CD8-positive, alpha-beta memory T cell (primary cell): ENCODE measurements around the gene TAB2. TPM values are rescaled to one million over a fixed set of nuclear protein-coding genes. Genes with fewer than 3 reads are reported as not detected.
A peak's percentile ranks its signal among the peaks of the same experiment; 100 is the strongest.

Source experiments
- CTCF ChIA-PET: fragments of 350-600 bp; sonication (Branson Sonifier 250); formaldehyde crosslinking; loops from one replicate; lab custom pipeline; 2021; ENCODE audit warnings: antibody characterized with exemption; lab: Charles Lee
- POLR2A ChIA-PET: fragments of 350-600 bp; sonication (Branson Sonifier 250); formaldehyde crosslinking; loops from one replicate; lab custom pipeline; 2021; ENCODE audit warnings: antibody characterized with exemption; lab: Charles Lee
- DNase-seq, 5 donors: peaks; one replicate each; pipeline versions ENCODE4 v3.0.0 to v3.0.0-alpha.2; 2020 to 2022; ENCODE audit warnings: mixed read lengths in 1 of 5
- H3K27ac ChIP-seq: one replicate; pipeline ENCODE4 v1.7.0; 2013; ENCODE audit warnings: low read depth, mild to moderate bottlenecking, low read length, moderate library complexity
- H3K27me3 ChIP-seq: 2 replicates; pipeline ENCODE4 v1.7.0; 2013; ENCODE audit warnings: low read length, mild to moderate bottlenecking; ENCODE audit not compliant: insufficient read depth, poor library complexity, severe bottlenecking
- H3K36me3 ChIP-seq: 2 replicates; pipeline ENCODE4 v1.7.0; 2013; ENCODE audit warnings: mild to moderate bottlenecking, low read length, moderate library complexity; ENCODE audit not compliant: insufficient read depth
- H3K4me1 ChIP-seq: 2 replicates; pipeline ENCODE4 v1.7.0; 2013; ENCODE audit warnings: mild to moderate bottlenecking, low read length, moderate library complexity; ENCODE audit not compliant: insufficient read depth
- H3K4me3 ChIP-seq: 2 replicates; pipeline ENCODE4 v1.7.0; 2013; ENCODE audit warnings: mild to moderate bottlenecking, low read length
- H3K9me3 ChIP-seq: 2 replicates; pipeline ENCODE4 v1.7.0; 2013; ENCODE audit warnings: mild to moderate bottlenecking, low read length
- H3K27ac Mint-ChIP-seq, 8 donors: one replicate each; pipeline ENCODE4 v1.8.0; 2020 to 2021; ENCODE audit warnings: mixed read lengths in 8 of 8, mild to moderate bottlenecking in 6 of 8, inconsistent platforms in 3 of 8, moderate library complexity in 3 of 8
- H3K27me3 Mint-ChIP-seq, 2 donors: one replicate each; pipeline ENCODE4 v1.8.0; 2020 to 2021; ENCODE audit warnings: mixed read lengths in 2 of 2, mild to moderate bottlenecking in 1 of 2, moderate library complexity in 1 of 2
- H3K36me3 Mint-ChIP-seq, 3 donors: one replicate each; pipeline ENCODE4 v1.8.0; 2020 to 2021; ENCODE audit warnings: mixed read lengths in 3 of 3, inconsistent platforms in 1 of 3, mild to moderate bottlenecking in 1 of 3
- H3K4me1 Mint-ChIP-seq, 3 donors: one replicate each; pipeline ENCODE4 v1.8.0; 2020 to 2021; ENCODE audit warnings: mixed read lengths in 3 of 3, inconsistent platforms in 1 of 3, mild to moderate bottlenecking in 1 of 3
- H3K4me3 Mint-ChIP-seq, 7 donors: one replicate each; pipeline ENCODE4 v1.8.0; 2020 to 2021; ENCODE audit warnings: mixed read lengths in 7 of 7, mild to moderate bottlenecking in 6 of 7, moderate library complexity in 4 of 7, inconsistent platforms in 2 of 7
- H3K9me3 Mint-ChIP-seq, 5 donors: one replicate each; pipeline ENCODE4 v1.8.0; 2020 to 2022; ENCODE audit warnings: mixed read lengths in 5 of 5, mild to moderate bottlenecking in 3 of 5, moderate library complexity in 2 of 5, inconsistent platforms in 1 of 5
- polyA plus RNA-seq: library from polyadenylated mRNA; unstranded; fragments of 300-500 nt; fragmentation: Illumina TruSeq; gene quantifications from one replicate; pipeline ENCODE4 v1.2.3, GENCODE V29; 2021
- total RNA-seq, 2 experiments: library from RNA; stranded (reverse); gene quantifications; one replicate each; pipeline ENCODE4 v1.2.3, GENCODE V29; 2021

The TAB2 gene
- total and polyA plus RNA-seq, 3 experiments from 2014 or later: 16.6 to 109 (median 103) TPM

- peaks cover 51 to 79% (median 78%) of the 10 kb centered on the region in 3 donors for H3K4me1 Mint-ChIP-seq
- ChIA-PET POLR2A (no interaction called here), CTCF (no interaction called here)
- peaks cover 5 to 9% (median 7%) of the 10 kb centered on the region in 5 donors for H3K9me3 Mint-ChIP-seq
- H3K27ac Mint-ChIP-seq: no peak overlapping the region
- peaks cover 33 to 74% (median 39%) of the 10 kb centered on the region in 3 donors for H3K36me3 Mint-ChIP-seq
- Histone ChIP-seq H3K27me3 (no peaks in the 10 kb centered on the region), H3K36me3 (no peaks in the 10 kb centered on the region), H3K27ac (no peak overlapping the region), H3K9me3 (no peaks in the 10 kb centered on the region), H3K4me1 (peaks cover 13% of the 10 kb centered on the region), H3K4me3 (no peak overlapping the region)
- H3K27me3 Mint-ChIP-seq: no peaks in the 10 kb centered on the region
- H3K4me3 Mint-ChIP-seq: peak overlapping the region in 1 of 7 donors; percentile 56
- DNase-seq: no peak
These were observed 70.4 kb downstream of the TAB2 start for GRCh38 chr6:149387779-149388512.

GRCh38 chr6:149389509-149390297 is 72.2 kb downstream of the TAB2 start:
- H3K27ac Mint-ChIP-seq: peak overlapping the region in 2 of 8 donors; percentile 6 to 47
- CTCF ChIA-PET: interaction anchor here (0.6 kb wide), 1 partner anchor 417 kb away, joined by 3 read pairs; no protein-coding TSS in a partner anchor

GRCh38 chr6:149392093-149392492 is 74.6 kb downstream of the TAB2 start:
- H3K4me3 ChIP-seq: no peak overlapping the region
- Mint-ChIP-seq H3K9me3 (peaks cover 0 to 1% (median 0%) of the 10 kb centered on the region in 5 donors), H3K27ac (peak overlapping the region in 1 of 8 donors; percentile 61), H3K27me3 (no peaks in the 10 kb centered on the region), H3K36me3 (peaks cover 19 to 68% (median 22%) of the 10 kb centered on the region in 3 donors), H3K4me3 (no peak overlapping the region), H3K4me1 (peaks cover 57 to 78% (median 68%) of the 10 kb centered on the region in 3 donors)
- no peaks in the 10 kb centered on the region for H3K9me3 ChIP-seq
- ChIA-PET CTCF (interaction anchor here (0.7 to 1.8 kb wide), 2 partner anchors 9 to 310 kb away, joined by 3 to 4 read pairs; no protein-coding TSS in a partner anchor), POLR2A (no interaction called here)
- H3K27me3 ChIP-seq: no peaks in the 10 kb centered on the region
- H3K36me3 ChIP-seq: no peaks in the 10 kb centered on the region
- no peak for DNase-seq
- no peak overlapping the region for H3K27ac ChIP-seq
- peaks cover 19% of the 10 kb centered on the region for H3K4me1 ChIP-seq

More at GRCh38 chr6:149389509-149390297, 72.2 kb downstream of the TAB2 start:
- DNase-seq: no peak
- H3K36me3 ChIP-seq: no peaks in the 10 kb centered on the region
- H3K4me1 ChIP-seq: peaks cover 19% of the 10 kb centered on the region
- Mint-ChIP-seq H3K36me3 (peaks cover 29 to 69% (median 34%) of the 10 kb centered on the region in 3 donors), H3K9me3 (peaks cover 5 to 9% (median 7%) of the 10 kb centered on the region in 5 donors), H3K4me1 (peaks cover 55 to 80% (median 79%) of the 10 kb centered on the region in 3 donors), H3K4me3 (no peak overlapping the region), H3K27me3 (no peaks in the 10 kb centered on the region)
- no peaks in the 10 kb centered on the region for H3K27me3 ChIP-seq
- no peak overlapping the region for H3K4me3 ChIP-seq
- POLR2A ChIA-PET: no interaction called here
- no peak overlapping the region for H3K27ac ChIP-seq
- no peaks in the 10 kb centered on the region for H3K9me3 ChIP-seq

- no peaks in the 10 kb centered on the region for H3K27me3 ChIP-seq
- Mint-ChIP-seq H3K27ac (peak overlapping the region in 5 of 8 donors; percentile 3 to 44 (median 18)), H3K4me3 (peak overlapping the region in 1 of 7 donors; percentile 15), H3K9me3 (no peaks in the 10 kb centered on the region), H3K36me3 (peaks cover 17 to 67% (median 23%) of the 10 kb centered on the region in 3 donors), H3K27me3 (no peaks in the 10 kb centered on the region), H3K4me1 (peaks cover 59 to 77% (median 66%) of the 10 kb centered on the region in 3 donors)
- ChIA-PET CTCF (interaction anchor here (1.8 kb wide), 1 partner anchor 310 kb away, joined by 4 read pairs; no protein-coding TSS in a partner anchor), POLR2A (no interaction called here)
- peaks cover 3% of the 10 kb centered on the region for H3K36me3 ChIP-seq
- peaks cover 19% of the 10 kb centered on the region for H3K4me1 ChIP-seq
- H3K9me3 ChIP-seq: no peaks in the 10 kb centered on the region
- no peak for DNase-seq
- no peak overlapping the region for H3K27ac ChIP-seq
- H3K4me3 ChIP-seq: no peak overlapping the region
These were observed 75.0 kb downstream of the TAB2 start for GRCh38 chr6:149392535-149392934.

- Mint-ChIP-seq H3K27me3 (no peaks in the 10 kb centered on the region), H3K4me1 (peaks cover 57 to 73% (median 64%) of the 10 kb centered on the region in 3 donors), H3K27ac (peak overlapping the region in 3 of 8 donors; percentile 3 to 67 (median 9)), H3K4me3 (no peak overlapping the region), H3K36me3 (peaks cover 16 to 65% (median 26%) of the 10 kb centered on the region in 3 donors), H3K9me3 (no peaks in the 10 kb centered on the region)
- H3K27me3 ChIP-seq: no peaks in the 10 kb centered on the region
- no peaks in the 10 kb centered on the region for H3K9me3 ChIP-seq
- H3K27ac ChIP-seq: no peak overlapping the region
- H3K4me3 ChIP-seq: no peak overlapping the region
- CTCF ChIA-PET: interaction anchor here (1.8 kb wide), 1 partner anchor 311 kb away, joined by 4 read pairs; no protein-coding TSS in a partner anchor
- DNase-seq: no peak
- H3K36me3 ChIP-seq: peaks cover 9% of the 10 kb centered on the region
- H3K4me1 ChIP-seq: peaks cover 15% of the 10 kb centered on the region
- POLR2A ChIA-PET: no interaction called here
These were observed 75.6 kb downstream of the TAB2 start for GRCh38 chr6:149393002-149393679.

GRCh38 chr6:149395185-149395584 is 77.7 kb downstream of the TAB2 start:
- Histone ChIP-seq H3K4me3 (no peak overlapping the region), H3K27ac (no peak overlapping the region), H3K27me3 (no peaks in the 10 kb centered on the region), H3K9me3 (no peaks in the 10 kb centered on the region), H3K36me3 (peaks cover 17% of the 10 kb centered on the region), H3K4me1 (peaks cover 14% of the 10 kb centered on the region)
- Mint-ChIP-seq H3K9me3 (no peaks in the 10 kb centered on the region), H3K4me3 (no peak overlapping the region), H3K27ac (peak overlapping the region in 4 of 8 donors; percentile 3 to 6 (median 4)), H3K4me1 (peaks cover 54 to 63% (median 57%) of the 10 kb centered on the region in 3 donors), H3K36me3 (peaks cover 19 to 67% (median 30%) of the 10 kb centered on the region in 3 donors), H3K27me3 (no peaks in the 10 kb centered on the region)
- ChIA-PET CTCF (interaction anchor here (0.8 kb wide), 1 partner anchor 367 kb away, joined by 3 read pairs; no protein-coding TSS in a partner anchor), POLR2A (no interaction called here)
- DNase-seq: no peak

GRCh38 chr6:149397384-149397783 is 79.9 kb downstream of the TAB2 start:
- H3K27me3 ChIP-seq: no peaks in the 10 kb centered on the region
- POLR2A ChIA-PET: no interaction called here

More at GRCh38 chr6:149397384-149397783, 79.9 kb downstream of the TAB2 start:
- CTCF ChIA-PET: interaction anchor here (1.1 to 1.4 kb wide), 2 partner anchors 37 to 302 kb away, joined by 3 read pairs; no protein-coding TSS in a partner anchor
- Histone ChIP-seq H3K4me1 (peaks cover 12% of the 10 kb centered on the region), H3K4me3 (no peak overlapping the region), H3K27ac (no peak overlapping the region), H3K36me3 (peaks cover 23% of the 10 kb centered on the region), H3K9me3 (no peaks in the 10 kb centered on the region)
- DNase-seq: no peak
- H3K9me3 Mint-ChIP-seq: no peaks in the 10 kb centered on the region
- H3K27ac Mint-ChIP-seq: peak overlapping the region in 2 of 8 donors; percentile 30 to 35
- H3K27me3 Mint-ChIP-seq: no peaks in the 10 kb centered on the region
- peak overlapping the region in 1 of 7 donors; percentile 19 for H3K4me3 Mint-ChIP-seq
- H3K4me1 Mint-ChIP-seq: peaks cover 39 to 46% (median 41%) of the 10 kb centered on the region in 3 donors
- H3K36me3 Mint-ChIP-seq: peaks cover 22 to 72% (median 22%) of the 10 kb centered on the region in 3 donors
